Measurements from ENCODE around the gene CEP131.

Gene CEP131

DNA sequence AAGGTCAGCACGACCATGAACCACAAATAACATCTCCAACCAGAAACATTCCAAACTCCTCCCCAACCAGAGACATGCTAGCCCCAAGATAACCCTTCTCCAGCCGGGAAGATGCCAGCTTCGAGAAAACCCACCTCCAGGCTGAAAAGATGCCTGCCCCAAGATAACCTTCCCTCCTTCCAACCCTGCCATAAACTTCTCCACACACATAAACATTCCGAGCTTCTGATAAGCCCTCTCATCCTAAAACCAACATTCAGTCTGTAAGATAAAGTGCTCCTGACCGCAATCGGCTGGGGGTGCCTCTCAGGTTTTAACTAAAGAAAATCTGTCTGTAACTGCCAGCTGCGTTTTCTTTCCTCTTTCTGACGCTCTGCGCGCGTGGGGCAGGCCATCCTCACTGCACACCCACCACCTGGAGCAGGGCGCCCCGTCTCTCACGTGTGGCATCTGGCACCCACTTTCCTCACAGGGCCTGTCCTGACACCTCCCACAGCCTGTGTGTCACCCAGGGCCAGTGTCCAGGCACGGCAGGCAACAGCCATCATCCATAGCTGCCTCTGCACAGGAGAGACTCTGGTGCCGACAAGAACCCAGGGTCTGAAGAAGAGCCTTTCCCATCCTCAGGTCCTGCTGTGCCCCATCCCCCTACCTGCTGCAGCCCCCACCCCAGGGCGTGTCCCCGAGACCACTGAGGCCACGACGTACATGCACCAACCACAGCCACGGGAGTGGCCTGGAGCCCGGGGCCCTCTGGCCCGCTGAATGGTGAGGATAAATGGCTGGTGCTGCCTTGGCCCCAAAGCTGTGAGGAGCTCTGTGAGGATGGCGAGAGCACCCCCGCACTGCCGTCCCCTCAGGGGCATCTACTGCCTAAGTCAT is 12.4 kb upstream of the CEP131 start:
- H3K4me3 ChIP-seq (ENCODE audit: control insufficient read depth, low read depth, low read length) = no peak overlapping the region
- TF ChIP-seq CTCF (conservative IDR thresholded peaks at IDR 0.05; ENCODE audit: control insufficient read depth, insufficient read depth, low read depth, low read length) = no peak
- DNase-seq (ENCODE audit: low read depth) = no peak

DNA sequence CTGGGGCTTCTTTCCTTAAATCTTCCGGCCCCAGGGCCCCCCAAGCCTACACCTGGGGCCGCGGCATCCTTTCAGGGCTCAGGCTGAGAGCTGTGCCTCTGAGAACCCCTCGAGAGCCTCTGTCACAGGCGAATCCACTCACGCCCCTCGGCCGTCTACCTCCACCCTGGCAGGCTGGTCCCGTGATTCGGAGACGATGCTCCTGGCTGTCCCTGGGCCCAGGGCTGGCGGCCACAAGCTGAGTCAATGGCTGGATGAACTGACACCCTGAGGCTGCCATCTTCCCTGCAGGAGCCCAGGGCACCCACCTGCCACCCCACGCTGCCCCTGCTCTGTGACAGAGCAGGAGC is 11.7 kb upstream of the CEP131 start:
- TF ChIP-seq CTCF (conservative IDR thresholded peaks at IDR 0.05; ENCODE audit: control insufficient read depth, insufficient read depth, low read depth, low read length) = no peak
- DNase-seq (ENCODE audit: low read depth) = no peak
- no peak overlapping the region for H3K4me3 ChIP-seq (ENCODE audit: control insufficient read depth, low read depth, low read length)

GRCh38 chr17:81233811-81234505 is 11.2 kb upstream of the CEP131 start:
- DNase-seq (ENCODE audit: low read depth) = no peak
- no peak overlapping the region for H3K4me3 ChIP-seq (ENCODE audit: control insufficient read depth, low read depth, low read length)
- no peak for TF ChIP-seq CTCF (conservative IDR thresholded peaks at IDR 0.05; ENCODE audit: control insufficient read depth, insufficient read depth, low read depth, low read length)

DNA sequence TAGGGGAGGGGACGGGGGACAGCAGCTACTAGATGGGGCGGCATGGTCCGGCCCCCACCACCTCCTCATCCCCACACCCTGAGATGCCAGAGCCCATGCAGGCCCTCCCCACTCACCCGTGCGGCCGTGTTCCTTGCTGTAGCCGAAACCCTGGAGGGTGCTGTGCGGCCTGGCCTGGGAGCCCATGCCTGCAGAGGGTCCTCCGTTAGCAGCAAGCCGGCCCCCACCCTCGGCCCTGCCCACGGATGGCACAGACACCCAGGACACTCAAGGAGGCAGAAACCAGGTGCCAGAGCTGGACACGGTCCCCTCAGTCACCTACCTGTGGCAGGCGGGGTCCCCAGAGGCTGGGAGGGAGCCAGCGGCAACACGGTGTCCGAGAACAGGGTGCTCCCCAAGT is 10.6 kb upstream of the CEP131 start:
- DNase-seq (ENCODE audit: low read depth) = no peak
- no peak for TF ChIP-seq CTCF (conservative IDR thresholded peaks at IDR 0.05; ENCODE audit: control insufficient read depth, insufficient read depth, low read depth, low read length)
- no peak overlapping the region for H3K4me3 ChIP-seq (ENCODE audit: control insufficient read depth, low read depth, low read length)

- no peak for TF ChIP-seq CTCF (conservative IDR thresholded peaks at IDR 0.05; ENCODE audit: control insufficient read depth, insufficient read depth, low read depth, low read length)
- no peak for DNase-seq (ENCODE audit: low read depth)
- H3K4me3 ChIP-seq (ENCODE audit: control insufficient read depth, low read depth, low read length) = no peak overlapping the region
Observed at GRCh38 chr17:81232616-81233241, 10.0 kb upstream of the CEP131 start.

DNA sequence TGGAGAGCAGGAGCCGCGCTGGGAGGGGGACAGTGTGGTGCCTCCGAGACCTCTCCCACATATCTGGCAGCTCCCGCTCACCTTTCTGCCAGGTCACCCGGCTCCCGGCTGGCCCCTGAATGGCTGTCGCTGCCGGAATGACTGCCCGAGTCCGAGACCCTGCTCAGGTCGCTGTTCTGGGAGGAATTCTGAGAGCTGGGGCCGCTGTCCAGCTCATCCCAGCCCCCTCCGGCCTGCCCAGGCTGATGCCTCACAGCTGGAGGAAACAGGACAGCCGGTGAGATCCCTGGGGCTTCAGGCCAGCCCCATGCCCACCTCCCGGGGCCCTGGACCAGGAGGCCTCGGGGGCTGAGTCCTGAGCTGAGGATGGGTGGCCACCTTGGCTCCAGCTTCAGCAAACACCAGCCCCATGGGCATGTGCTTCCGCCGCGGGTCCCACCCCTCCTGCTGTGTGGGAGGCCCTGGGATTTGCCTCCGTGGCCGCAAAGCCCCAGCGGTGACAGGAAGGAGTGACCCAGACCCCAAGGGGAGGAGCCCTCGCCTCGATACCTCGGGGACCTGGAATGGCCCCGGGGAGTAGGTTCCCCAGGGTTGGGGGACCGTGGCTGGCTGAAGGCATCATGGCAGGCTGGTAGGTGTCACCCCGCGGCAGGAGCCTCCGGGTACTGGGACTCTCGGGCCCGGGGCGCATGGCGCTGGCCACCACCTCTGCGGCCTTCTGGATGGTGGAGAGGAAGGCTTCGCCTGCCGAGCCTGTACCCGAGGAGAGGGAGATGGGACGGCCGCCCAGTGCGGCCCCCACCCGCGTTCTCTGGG is 9.2 kb upstream of the CEP131 start:
- no peak overlapping the region for H3K4me3 ChIP-seq (ENCODE audit: control insufficient read depth, low read depth, low read length)
- TF ChIP-seq CTCF (conservative IDR thresholded peaks at IDR 0.05; ENCODE audit: control insufficient read depth, insufficient read depth, low read depth, low read length) = no peak
- DNase-seq (ENCODE audit: low read depth) = no peak

All from fibroblast of mammary gland (primary cell).